Neutrophil (primary cell): ENCODE measurements around the gene CDHR3.
A peak's percentile ranks its signal among the peaks of the same experiment; 100 is the strongest.

Source experiments
- H3K27ac ChIP-seq: fragments of 200-600 bp; sonication (generic); 2 replicates; pipeline ENCODE4 v1.5.1; 2016; ENCODE audit warnings: mild to moderate bottlenecking, moderate library complexity
- H3K27me3 ChIP-seq: fragments of 200-600 bp; sonication (generic); 2 replicates; pipeline ENCODE4 v1.6.0; 2016; ENCODE audit warnings: mild to moderate bottlenecking
- H3K36me3 ChIP-seq: fragments of 200-600 bp; sonication (generic); 2 replicates; pipeline ENCODE4 v1.5.1; 2017
- H3K4me1 ChIP-seq, 2 experiments: fragments of 200-600 bp in 1 of 2; sonication (generic) in 1 of 2; 1 replicate in 1 of 2; 2 replicates in 1 of 2; pipeline versions ENCODE4 v1.5.1 to v1.6.1; 2013 to 2016; ENCODE audit warnings: low read depth in 1 of 2, low read length in 1 of 2, mild to moderate bottlenecking in 1 of 2, moderate library complexity in 1 of 2; ENCODE audit not compliant: control insufficient read depth in 1 of 2, insufficient read depth in 1 of 2
- H3K4me3 ChIP-seq, 2 experiments: fragments of 200-600 bp in 1 of 2; sonication (generic) in 1 of 2; 1 replicate in 1 of 2; 2 replicates in 1 of 2; pipeline ENCODE4 v1.5.1; 2013 to 2016; ENCODE audit warnings: low read depth in 1 of 2, low read length in 1 of 2, mild to moderate bottlenecking in 1 of 2, moderate library complexity in 1 of 2
- H3K9me3 ChIP-seq: fragments of 200-600 bp; sonication (generic); 2 replicates; pipeline ENCODE4 v1.5.1; 2016
- CTCF ChIP-seq: fragments of 200-600 bp; sonication (generic); IDR thresholded peaks from 2 replicates; pipeline ENCODE4 v1.5.1; 2016; ENCODE audit warnings: antibody characterized with exemption

The CDHR3 gene

GRCh38 chr7:106041140-106041717 is 78.2 kb downstream of the CDHR3 start:
- Histone ChIP-seq H3K4me3 (no peak overlapping the region), H3K9me3 (no peaks in the 10 kb centered on the region)

GRCh38 chr7:106042196-106042611 is 79.1 kb downstream of the CDHR3 start:
- no peak overlapping the region for H3K27ac ChIP-seq
- peaks cover 3% of the 10 kb centered on the region in 2 experiments for H3K4me1 ChIP-seq
- no peak overlapping the region for H3K4me3 ChIP-seq
- no peaks in the 10 kb centered on the region for H3K9me3 ChIP-seq
- no peaks in the 10 kb centered on the region for H3K36me3 ChIP-seq
- no peak for TF ChIP-seq CTCF
- H3K27me3 ChIP-seq, result peaks cover 47% of the 10 kb centered on the region

More at GRCh38 chr7:106041140-106041717, 78.2 kb downstream of the CDHR3 start:
- Histone ChIP-seq H3K4me1 (peaks cover 3% of the 10 kb centered on the region in 2 experiments), H3K27ac (no peak overlapping the region), H3K36me3 (no peaks in the 10 kb centered on the region), H3K27me3 (peaks cover 37% of the 10 kb centered on the region)
- TF ChIP-seq CTCF, result peak; percentile 51

DNA sequence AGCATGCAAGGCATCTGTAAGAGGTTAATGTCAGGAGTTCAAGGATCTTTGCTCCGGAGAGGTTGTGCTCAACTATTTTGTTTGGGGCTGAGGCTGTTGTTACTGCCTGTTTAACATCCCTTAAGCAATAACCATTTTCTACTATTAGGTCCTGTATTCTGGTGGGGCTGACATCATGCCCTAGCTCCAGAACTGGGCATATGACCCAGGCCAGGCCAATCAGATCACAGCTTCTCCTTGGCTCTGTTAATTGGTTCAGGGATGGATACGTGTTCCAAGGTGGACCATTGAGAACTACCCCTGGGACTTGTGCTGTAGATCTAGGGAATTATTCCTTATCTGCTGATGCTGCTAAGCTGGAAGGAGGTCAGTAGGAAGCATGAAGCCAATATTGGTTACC is 82.1 kb downstream of the CDHR3 start:
- H3K36me3 ChIP-seq, result no peaks in the 10 kb centered on the region
- H3K27me3 ChIP-seq, result peaks cover 61% of the 10 kb centered on the region
- no peak overlapping the region for H3K4me3 ChIP-seq
- H3K4me1 ChIP-seq, result peaks cover 3% of the 10 kb centered on the region in 2 experiments
- no peak overlapping the region for H3K27ac ChIP-seq
- H3K9me3 ChIP-seq, result no peaks in the 10 kb centered on the region
- TF ChIP-seq CTCF, result no peak

GRCh38 chr7:106045586-106045985 is 82.5 kb downstream of the CDHR3 start:
- Histone ChIP-seq H3K4me3 (no peak overlapping the region), H3K9me3 (no peaks in the 10 kb centered on the region), H3K4me1 (peaks cover 3% of the 10 kb centered on the region in 2 experiments), H3K27me3 (peaks cover 61% of the 10 kb centered on the region), H3K27ac (no peak overlapping the region), H3K36me3 (no peaks in the 10 kb centered on the region)
- no peak for TF ChIP-seq CTCF

GRCh38 chr7:106047184-106047583 is 84.1 kb downstream of the CDHR3 start:
- peaks cover 3% of the 10 kb centered on the region in 2 experiments for H3K4me1 ChIP-seq
- no peaks in the 10 kb centered on the region for H3K36me3 ChIP-seq
- peaks cover 63% of the 10 kb centered on the region for H3K27me3 ChIP-seq
- H3K9me3 ChIP-seq, result no peaks in the 10 kb centered on the region
- no peak overlapping the region for H3K4me3 ChIP-seq
- no peak overlapping the region for H3K27ac ChIP-seq
- TF ChIP-seq CTCF, result no peak
